Duodenal mucosa (tissue), 2 donors: Measurements from ENCODE around the gene TUG1.

Experiments used
- H3K27ac ChIP-seq: one replicate; pipeline ENCODE4 v1.7.0; 2013; ENCODE audit warnings: low read depth, low read length
- H3K27me3 ChIP-seq, 2 donors: one replicate each; pipeline ENCODE4 v1.7.0; 2013; ENCODE audit warnings: low read length in 2 of 2, control low read depth in 1 of 2; ENCODE audit not compliant: insufficient read depth in 2 of 2, control insufficient read depth in 1 of 2
- H3K36me3 ChIP-seq, 2 donors: one replicate each; pipeline ENCODE4 v1.7.0; 2013; ENCODE audit warnings: low read length in 2 of 2, control low read depth in 1 of 2; ENCODE audit not compliant: insufficient read depth in 2 of 2, control insufficient read depth in 1 of 2
- H3K4me1 ChIP-seq, 2 donors: one replicate each; pipeline ENCODE4 v1.7.0; 2013; ENCODE audit warnings: low read length in 2 of 2, control low read depth in 1 of 2; ENCODE audit not compliant: insufficient read depth in 2 of 2, control insufficient read depth in 1 of 2
- H3K4me3 ChIP-seq, 2 donors: one replicate each; pipeline ENCODE4 v1.7.0; 2013; ENCODE audit warnings: low read length in 2 of 2, low read depth in 1 of 2
- H3K9ac ChIP-seq, 2 donors: one replicate each; pipeline ENCODE4 v1.7.0; 2013; ENCODE audit warnings: low read length in 2 of 2, low read depth in 1 of 2
- H3K9me3 ChIP-seq, 2 donors: one replicate each; pipeline ENCODE4 v1.7.0; 2013; ENCODE audit warnings: low read length in 2 of 2, control low read depth in 1 of 2; ENCODE audit not compliant: control insufficient read depth in 1 of 2

TUG1 gene

GRCh38 chr22:30994960-30995359, 25.9 kb downstream of the TUG1 start:
- H3K9me3 ChIP-seq: no peaks in the 10 kb centered on the region
- H3K4me1 ChIP-seq: no peaks in the 10 kb centered on the region
- no peak overlapping the region for H3K4me3 ChIP-seq
- no peaks in the 10 kb centered on the region for H3K36me3 ChIP-seq
- no peak overlapping the region for H3K27ac ChIP-seq
- no peaks in the 10 kb centered on the region for H3K27me3 ChIP-seq
- H3K9ac ChIP-seq: no peak overlapping the region

- Histone ChIP-seq H3K4me1 (no peaks in the 10 kb centered on the region), H3K4me3 (no peak overlapping the region), H3K27ac (no peak overlapping the region), H3K27me3 (no peaks in the 10 kb centered on the region), H3K9me3 (no peaks in the 10 kb centered on the region), H3K36me3 (no peaks in the 10 kb centered on the region), H3K9ac (no peak overlapping the region)
Measured at GRCh38 chr22:30996462-30996861, 27.4 kb downstream of the TUG1 start.

- Histone ChIP-seq H3K36me3 (no peaks in the 10 kb centered on the region), H3K27me3 (no peaks in the 10 kb centered on the region), H3K9ac (no peak overlapping the region), H3K27ac (no peak overlapping the region), H3K4me1 (no peaks in the 10 kb centered on the region), H3K4me3 (no peak overlapping the region), H3K9me3 (no peaks in the 10 kb centered on the region)
Measured at GRCh38 chr22:30998329-30998728, 29.3 kb downstream of the TUG1 start.

GRCh38 chr22:31001124-31001770, 32.2 kb downstream of the TUG1 start:
- H3K27ac ChIP-seq: no peak overlapping the region
- H3K9ac ChIP-seq: no peak overlapping the region
- H3K36me3 ChIP-seq: no peaks in the 10 kb centered on the region
- H3K4me3 ChIP-seq: no peak overlapping the region
- H3K27me3 ChIP-seq: no peaks in the 10 kb centered on the region
- H3K4me1 ChIP-seq: no peaks in the 10 kb centered on the region
- peaks cover 3 to 8% of the 10 kb centered on the region in 2 donors for H3K9me3 ChIP-seq

GRCh38 chr22:31005535-31005934, 36.5 kb downstream of the TUG1 start:
- H3K9me3 ChIP-seq: peaks cover 3 to 8% of the 10 kb centered on the region in 2 donors
- H3K27ac ChIP-seq: no peak overlapping the region
- H3K4me3 ChIP-seq: no peak overlapping the region
- no peak overlapping the region for H3K9ac ChIP-seq
- H3K36me3 ChIP-seq: no peaks in the 10 kb centered on the region
- H3K4me1 ChIP-seq: no peaks in the 10 kb centered on the region
- no peaks in the 10 kb centered on the region for H3K27me3 ChIP-seq

- H3K27ac ChIP-seq: no peak overlapping the region
Measured at GRCh38 chr22:31019191-31019930, 50.3 kb downstream of the TUG1 start.

GRCh38 chr22:31020334-31020733, 51.3 kb downstream of the TUG1 start:
- Histone ChIP-seq H3K4me3 (no peak overlapping the region), H3K27me3 (no peaks in the 10 kb centered on the region), H3K4me1 (peaks cover 2 to 4% of the 10 kb centered on the region in 2 donors), H3K9ac (no peak overlapping the region), H3K36me3 (no peaks in the 10 kb centered on the region), H3K27ac (no peak overlapping the region), H3K9me3 (no peaks in the 10 kb centered on the region)

More at GRCh38 chr22:31019191-31019930, 50.3 kb downstream of the TUG1 start:
- no peak overlapping the region for H3K4me3 ChIP-seq
- no peaks in the 10 kb centered on the region for H3K36me3 ChIP-seq
- peaks cover 2 to 4% of the 10 kb centered on the region in 2 donors for H3K4me1 ChIP-seq
- H3K9ac ChIP-seq: no peak overlapping the region
- H3K9me3 ChIP-seq: no peaks in the 10 kb centered on the region
- no peaks in the 10 kb centered on the region for H3K27me3 ChIP-seq

GRCh38 chr22:31022516-31022915, 53.5 kb downstream of the TUG1 start:
- no peak overlapping the region for H3K9ac ChIP-seq
- no peaks in the 10 kb centered on the region for H3K27me3 ChIP-seq
- no peak overlapping the region for H3K27ac ChIP-seq
- no peaks in the 10 kb centered on the region for H3K36me3 ChIP-seq
- no peak overlapping the region for H3K4me3 ChIP-seq
- H3K4me1 ChIP-seq: peaks cover 2 to 4% of the 10 kb centered on the region in 2 donors
- H3K9me3 ChIP-seq: no peaks in the 10 kb centered on the region
